ENCODE results near the gene PSMA7.

PSMA7 gene

GRCh38 chr20:62168061-62168460, 24.9 kb upstream of the PSMA7 start:
- no peaks in the 10 kb centered on the region for H3K4me1 ChIP-seq (ENCODE audit: control insufficient read depth, insufficient read depth, low read length)
- no peak overlapping the region for H3K9ac ChIP-seq (ENCODE audit: low read depth, low read length)
- H3K36me3 ChIP-seq (ENCODE audit: control insufficient read depth, insufficient read depth, low read length) = peaks cover 46% of the 10 kb centered on the region
- no peaks in the 10 kb centered on the region for H3K9me3 ChIP-seq (ENCODE audit: control insufficient read depth, insufficient read depth, low read length)
- no peaks in the 10 kb centered on the region for H3K27me3 ChIP-seq (ENCODE audit: control insufficient read depth, insufficient read depth, low read length)
- H3K4me3 ChIP-seq (ENCODE audit: low read depth, low read length) = no peak overlapping the region

- H3K9me3 ChIP-seq (ENCODE audit: control insufficient read depth, insufficient read depth, low read length) = no peaks in the 10 kb centered on the region
- no peak overlapping the region for H3K9ac ChIP-seq (ENCODE audit: low read depth, low read length)
- H3K27me3 ChIP-seq (ENCODE audit: control insufficient read depth, insufficient read depth, low read length) = no peaks in the 10 kb centered on the region
- H3K4me3 ChIP-seq (ENCODE audit: low read depth, low read length) = no peak overlapping the region
- no peaks in the 10 kb centered on the region for H3K4me1 ChIP-seq (ENCODE audit: control insufficient read depth, insufficient read depth, low read length)
- peaks cover 50% of the 10 kb centered on the region for H3K36me3 ChIP-seq (ENCODE audit: control insufficient read depth, insufficient read depth, low read length)
These were observed 24.3 kb upstream of the PSMA7 start for GRCh38 chr20:62167474-62167873.

- no peak overlapping the region for H3K4me3 ChIP-seq (ENCODE audit: low read depth, low read length)
- H3K9me3 ChIP-seq (ENCODE audit: control insufficient read depth, insufficient read depth, low read length) = no peaks in the 10 kb centered on the region
- H3K36me3 ChIP-seq (ENCODE audit: control insufficient read depth, insufficient read depth, low read length) = peaks cover 61% of the 10 kb centered on the region
- no peaks in the 10 kb centered on the region for H3K4me1 ChIP-seq (ENCODE audit: control insufficient read depth, insufficient read depth, low read length)
- no peak overlapping the region for H3K9ac ChIP-seq (ENCODE audit: low read depth, low read length)
- H3K27me3 ChIP-seq (ENCODE audit: control insufficient read depth, insufficient read depth, low read length) = no peaks in the 10 kb centered on the region
These were observed 22.7 kb upstream of the PSMA7 start for GRCh38 chr20:62165762-62166399.

GRCh38 chr20:62164879-62165761, 21.9 kb upstream of the PSMA7 start:
- Histone ChIP-seq H3K9ac (ENCODE audit: low read depth, low read length) (no peak overlapping the region), H3K4me1 (ENCODE audit: control insufficient read depth, insufficient read depth, low read length) (no peaks in the 10 kb centered on the region), H3K36me3 (ENCODE audit: control insufficient read depth, insufficient read depth, low read length) (peaks cover 62% of the 10 kb centered on the region), H3K27me3 (ENCODE audit: control insufficient read depth, insufficient read depth, low read length) (no peaks in the 10 kb centered on the region), H3K9me3 (ENCODE audit: control insufficient read depth, insufficient read depth, low read length) (no peaks in the 10 kb centered on the region), H3K4me3 (ENCODE audit: low read depth, low read length) (no peak overlapping the region)

- no peaks in the 10 kb centered on the region for H3K27me3 ChIP-seq (ENCODE audit: control insufficient read depth, insufficient read depth, low read length)
- no peak overlapping the region for H3K9ac ChIP-seq (ENCODE audit: low read depth, low read length)
- no peak overlapping the region for H3K4me3 ChIP-seq (ENCODE audit: low read depth, low read length)
- no peaks in the 10 kb centered on the region for H3K4me1 ChIP-seq (ENCODE audit: control insufficient read depth, insufficient read depth, low read length)
- H3K36me3 ChIP-seq (ENCODE audit: control insufficient read depth, insufficient read depth, low read length) = peaks cover 67% of the 10 kb centered on the region
- H3K9me3 ChIP-seq (ENCODE audit: control insufficient read depth, insufficient read depth, low read length) = no peaks in the 10 kb centered on the region
These were observed 21.0 kb upstream of the PSMA7 start for GRCh38 chr20:62163986-62164762.

GRCh38 chr20:62163485-62163865, 20.3 kb upstream of the PSMA7 start:
- no peak overlapping the region for H3K9ac ChIP-seq (ENCODE audit: low read depth, low read length)
- H3K4me1 ChIP-seq (ENCODE audit: control insufficient read depth, insufficient read depth, low read length) = no peaks in the 10 kb centered on the region
- H3K9me3 ChIP-seq (ENCODE audit: control insufficient read depth, insufficient read depth, low read length) = no peaks in the 10 kb centered on the region
- no peak overlapping the region for H3K4me3 ChIP-seq (ENCODE audit: low read depth, low read length)
- peaks cover 68% of the 10 kb centered on the region for H3K36me3 ChIP-seq (ENCODE audit: control insufficient read depth, insufficient read depth, low read length)
- H3K27me3 ChIP-seq (ENCODE audit: control insufficient read depth, insufficient read depth, low read length) = no peaks in the 10 kb centered on the region

GRCh38 chr20:62162765-62163484, 19.7 kb upstream of the PSMA7 start:
- Histone ChIP-seq H3K27me3 (ENCODE audit: control insufficient read depth, insufficient read depth, low read length) (no peaks in the 10 kb centered on the region), H3K36me3 (ENCODE audit: control insufficient read depth, insufficient read depth, low read length) (peaks cover 63% of the 10 kb centered on the region), H3K9ac (ENCODE audit: low read depth, low read length) (no peak overlapping the region), H3K9me3 (ENCODE audit: control insufficient read depth, insufficient read depth, low read length) (no peaks in the 10 kb centered on the region), H3K4me3 (ENCODE audit: low read depth, low read length) (no peak overlapping the region), H3K4me1 (ENCODE audit: control insufficient read depth, insufficient read depth, low read length) (no peaks in the 10 kb centered on the region)

GRCh38 chr20:62161347-62161746, 18.2 kb upstream of the PSMA7 start:
- peaks cover 2% of the 10 kb centered on the region for H3K4me1 ChIP-seq (ENCODE audit: control insufficient read depth, insufficient read depth, low read length)
- H3K36me3 ChIP-seq (ENCODE audit: control insufficient read depth, insufficient read depth, low read length) = peaks cover 63% of the 10 kb centered on the region
- H3K9ac ChIP-seq (ENCODE audit: low read depth, low read length) = no peak overlapping the region
- no peaks in the 10 kb centered on the region for H3K9me3 ChIP-seq (ENCODE audit: control insufficient read depth, insufficient read depth, low read length)
- no peaks in the 10 kb centered on the region for H3K27me3 ChIP-seq (ENCODE audit: control insufficient read depth, insufficient read depth, low read length)
- no peak overlapping the region for H3K4me3 ChIP-seq (ENCODE audit: low read depth, low read length)

- no peak overlapping the region for H3K9ac ChIP-seq (ENCODE audit: low read depth, low read length)
- no peaks in the 10 kb centered on the region for H3K27me3 ChIP-seq (ENCODE audit: control insufficient read depth, insufficient read depth, low read length)
- H3K36me3 ChIP-seq (ENCODE audit: control insufficient read depth, insufficient read depth, low read length) = peaks cover 58% of the 10 kb centered on the region
- peaks cover 2% of the 10 kb centered on the region for H3K4me1 ChIP-seq (ENCODE audit: control insufficient read depth, insufficient read depth, low read length)
- H3K4me3 ChIP-seq (ENCODE audit: low read depth, low read length) = no peak overlapping the region
- H3K9me3 ChIP-seq (ENCODE audit: control insufficient read depth, insufficient read depth, low read length) = no peaks in the 10 kb centered on the region
These were observed 17.7 kb upstream of the PSMA7 start for GRCh38 chr20:62160876-62161275.

GRCh38 chr20:62160253-62160652, 17.1 kb upstream of the PSMA7 start:
- Histone ChIP-seq H3K27me3 (ENCODE audit: control insufficient read depth, insufficient read depth, low read length) (no peaks in the 10 kb centered on the region), H3K4me3 (ENCODE audit: low read depth, low read length) (no peak overlapping the region), H3K4me1 (ENCODE audit: control insufficient read depth, insufficient read depth, low read length) (peaks cover 5% of the 10 kb centered on the region), H3K9ac (ENCODE audit: low read depth, low read length) (no peak overlapping the region), H3K36me3 (ENCODE audit: control insufficient read depth, insufficient read depth, low read length) (peaks cover 55% of the 10 kb centered on the region), H3K9me3 (ENCODE audit: control insufficient read depth, insufficient read depth, low read length) (no peaks in the 10 kb centered on the region)

- H3K4me3 ChIP-seq (ENCODE audit: low read depth, low read length) = no peak overlapping the region
- H3K36me3 ChIP-seq (ENCODE audit: control insufficient read depth, insufficient read depth, low read length) = peaks cover 53% of the 10 kb centered on the region
- no peak overlapping the region for H3K9ac ChIP-seq (ENCODE audit: low read depth, low read length)
- peaks cover 5% of the 10 kb centered on the region for H3K4me1 ChIP-seq (ENCODE audit: control insufficient read depth, insufficient read depth, low read length)
- H3K27me3 ChIP-seq (ENCODE audit: control insufficient read depth, insufficient read depth, low read length) = no peaks in the 10 kb centered on the region
- no peaks in the 10 kb centered on the region for H3K9me3 ChIP-seq (ENCODE audit: control insufficient read depth, insufficient read depth, low read length)
These were observed 16.6 kb upstream of the PSMA7 start for GRCh38 chr20:62159839-62160238.
